DMS79 (cell line): Measurements from ENCODE around the gene ZFYVE19.

Source experiments
- DNase-seq: peaks from one replicate; lab custom pipeline; 2025; lab: John Stamatoyannopoulos, UW

Gene ZFYVE19

DNA sequence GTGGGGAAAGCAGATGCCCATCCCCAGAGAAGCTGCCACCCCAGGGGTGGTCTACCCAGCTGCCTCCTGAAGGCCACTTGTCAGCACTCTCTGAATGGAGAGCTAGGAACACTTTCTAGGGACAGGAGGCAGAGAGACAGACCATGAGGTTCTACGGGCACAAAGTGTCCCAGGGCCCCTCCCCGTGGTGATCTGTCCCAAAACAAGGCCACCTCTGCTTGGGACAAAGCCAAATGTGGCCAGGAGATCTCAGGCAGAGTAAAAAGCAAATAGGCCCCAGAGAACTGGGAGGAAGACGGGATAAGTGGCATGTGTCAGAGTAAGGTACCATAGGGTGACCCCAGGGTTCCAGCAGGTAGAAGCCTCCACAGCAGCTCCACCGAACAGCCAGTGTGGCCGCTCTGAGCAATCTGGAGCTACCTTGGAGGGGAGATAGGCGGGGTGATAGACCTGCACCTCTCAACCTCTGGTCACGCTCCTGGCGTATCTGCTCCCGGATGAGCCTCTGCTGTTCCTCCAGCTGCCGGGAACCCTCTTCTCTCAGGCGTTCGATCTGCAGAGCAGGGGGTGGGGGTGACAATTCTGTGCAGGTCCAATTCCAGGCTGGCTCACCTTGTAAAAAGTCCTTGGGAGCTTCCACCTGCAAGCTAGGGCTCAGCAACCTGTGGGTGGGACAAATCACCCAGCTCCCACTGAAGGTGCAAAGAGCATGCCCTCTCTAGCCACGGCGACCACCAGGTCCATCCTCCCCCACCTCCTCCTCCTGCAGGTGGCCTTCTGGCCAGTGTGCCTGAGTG lies 31.0 kb upstream of the ZFYVE19 start:
- no peak for DNase-seq

GRCh38 chr15:40776537-40777141 lies 30.2 kb upstream of the ZFYVE19 start:
- DNase-seq, result no peak

DNA sequence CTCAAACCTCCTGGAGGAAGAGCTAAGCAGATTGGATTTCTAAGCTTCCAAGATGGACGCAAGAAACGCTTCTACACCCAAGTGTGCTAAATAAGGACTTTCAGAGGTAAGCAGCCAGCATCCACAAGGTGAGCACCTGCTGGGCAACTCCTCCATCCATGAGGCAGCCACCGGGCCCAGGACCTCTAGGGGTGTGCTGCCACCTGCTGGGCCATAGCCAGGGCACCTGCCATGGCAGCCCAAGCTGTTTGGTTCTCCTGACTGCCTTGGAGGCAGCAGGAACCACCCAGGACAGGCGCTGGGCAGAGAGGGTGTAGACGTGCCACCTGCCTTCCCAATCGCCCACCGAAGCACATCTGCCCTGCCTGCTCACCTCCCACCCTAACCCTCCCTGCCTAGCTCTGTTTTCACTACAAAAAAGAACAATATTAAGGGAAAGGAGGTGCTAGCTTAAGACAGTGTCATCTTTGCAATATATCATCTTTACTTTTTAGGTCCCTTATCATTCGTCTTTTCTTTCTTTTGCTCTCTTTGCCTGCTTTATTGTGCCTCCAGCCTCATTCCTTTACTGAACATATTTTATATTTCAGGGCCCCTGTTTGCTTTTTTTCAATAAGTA lies 24.2 kb upstream of the ZFYVE19 start:
- DNase-seq, result peak; percentile 63

DNA sequence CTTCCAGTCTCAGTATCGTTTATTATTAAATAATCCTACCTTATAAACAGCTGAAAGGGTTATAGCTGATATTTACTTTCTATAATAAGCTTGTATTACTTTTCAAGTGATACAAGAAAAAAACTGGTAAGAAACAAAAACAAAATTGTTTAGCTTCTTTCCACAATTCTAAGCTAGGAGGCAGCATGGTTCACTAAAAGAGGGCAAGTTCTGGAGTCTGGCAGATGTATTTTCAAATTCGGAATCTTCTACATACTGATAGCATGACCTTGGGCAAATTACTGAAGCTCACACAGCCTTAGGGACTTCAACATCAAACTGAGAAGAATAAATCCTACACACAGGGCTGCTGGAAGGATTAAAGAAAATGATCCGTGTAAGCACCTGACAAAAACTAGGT lies 21.7 kb upstream of the ZFYVE19 start:
- no peak for DNase-seq

DNA sequence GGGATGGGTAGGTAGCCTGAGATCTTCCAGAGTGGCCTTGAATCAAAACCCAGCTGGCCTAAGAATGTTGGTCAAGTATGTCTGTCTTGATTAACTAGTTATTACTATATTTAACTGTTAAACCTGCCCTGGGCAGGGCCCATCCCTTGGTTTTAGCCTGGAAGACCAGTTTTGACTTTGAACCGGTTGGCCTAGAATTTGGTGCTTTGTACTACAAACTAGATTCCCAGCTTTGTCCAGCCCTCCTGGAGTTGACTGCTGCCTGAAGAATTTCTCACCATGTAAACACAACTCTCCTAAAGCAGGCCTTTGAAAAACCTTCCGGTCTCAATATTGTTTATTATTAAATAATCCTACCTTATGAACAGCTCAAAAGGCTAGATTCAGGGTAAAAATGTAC lies 21.1 kb upstream of the ZFYVE19 start:
- DNase-seq, result no peak

DNA sequence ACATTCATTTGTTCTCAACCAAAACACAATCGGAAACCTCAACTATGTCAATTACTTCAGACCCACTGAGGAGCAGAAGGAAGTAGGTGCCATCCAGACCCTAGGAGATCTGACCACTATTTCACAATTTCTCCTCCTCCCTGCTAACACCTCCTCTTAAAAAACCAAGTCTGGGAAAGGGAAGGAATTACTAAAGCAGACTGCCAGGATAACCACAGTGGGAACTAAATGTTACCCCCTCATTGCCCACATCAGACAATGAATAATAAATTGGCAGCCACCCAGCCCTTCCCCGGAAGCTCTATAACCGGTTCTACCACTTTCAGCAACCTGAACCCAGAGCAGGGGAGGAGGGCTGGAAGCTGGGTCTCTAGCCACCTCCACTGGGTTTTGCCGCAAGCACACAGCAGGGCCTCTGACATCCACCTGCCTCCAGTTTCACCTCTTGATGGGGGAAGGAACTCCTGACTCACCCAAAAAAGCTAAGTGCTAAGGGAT lies 19.5 kb upstream of the ZFYVE19 start:
- peak; percentile 79 for DNase-seq

DNA sequence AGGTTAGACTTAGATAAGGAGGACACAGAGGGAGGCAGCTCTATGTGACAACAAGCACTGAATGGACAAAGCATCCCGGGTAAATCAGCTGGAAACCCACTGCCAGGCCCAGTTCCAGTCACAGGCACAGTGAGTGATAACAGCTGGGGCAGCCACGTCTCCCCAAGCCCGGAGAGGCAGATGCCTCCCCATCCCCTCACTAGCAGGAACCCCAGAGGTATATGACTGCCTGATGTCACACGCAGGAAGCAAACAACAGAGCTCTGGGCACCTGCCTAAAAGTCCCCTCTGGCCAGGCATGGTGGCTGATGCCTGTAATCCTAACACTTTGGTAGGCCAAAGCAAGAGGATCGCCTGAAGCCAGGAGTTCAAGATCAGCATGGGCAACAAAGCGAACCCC lies 18.9 kb upstream of the ZFYVE19 start:
- no peak for DNase-seq

DNA sequence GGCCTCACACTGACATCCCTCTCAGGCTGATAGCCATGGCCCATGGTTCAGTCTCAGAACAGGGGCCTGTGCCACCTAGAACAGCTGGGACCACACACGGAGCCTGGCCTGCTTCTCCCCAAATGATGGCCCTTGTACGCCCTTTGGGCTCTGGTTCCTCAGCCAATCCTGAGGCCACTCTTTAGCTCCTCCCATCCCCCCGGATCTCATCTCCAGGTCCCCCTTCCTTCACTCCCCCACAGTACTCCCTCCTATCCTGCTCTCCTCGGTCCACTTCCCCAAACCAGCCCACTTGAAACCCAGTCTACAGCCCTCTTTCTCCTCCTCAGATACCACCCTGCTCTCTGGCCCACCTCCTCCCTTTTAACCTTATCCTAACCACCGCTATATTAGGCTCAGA lies 17.8 kb upstream of the ZFYVE19 start:
- DNase-seq, result no peak

DNA sequence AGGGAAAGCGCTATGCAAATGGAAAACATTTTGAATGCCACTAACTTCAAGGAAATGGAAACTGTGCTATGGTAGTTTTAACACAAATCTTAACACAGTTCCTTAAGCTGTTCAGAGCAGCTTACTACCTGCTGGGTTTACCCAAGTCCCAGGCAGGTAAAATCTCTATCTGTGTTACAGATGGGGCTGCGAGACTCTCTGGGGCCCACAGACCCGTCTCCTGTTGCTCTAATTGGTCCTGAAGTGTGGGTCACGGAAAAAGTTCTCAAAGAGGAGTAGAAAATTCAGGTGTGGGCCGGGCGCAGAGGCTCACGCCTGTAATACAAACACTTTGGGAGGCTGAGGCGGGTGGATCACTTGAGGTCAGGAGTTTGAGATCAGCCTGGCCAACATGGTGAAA lies 16.9 kb upstream of the ZFYVE19 start:
- DNase-seq, result no peak

GRCh38 chr15:40790718-40791117 lies 16.2 kb upstream of the ZFYVE19 start:
- DNase-seq, result no peak

- DNase-seq, result no peak
Measured at GRCh38 chr15:40792394-40792793, 14.5 kb upstream of the ZFYVE19 start.

GRCh38 chr15:40793216-40793989 lies 13.5 kb upstream of the ZFYVE19 start:
- DNase-seq, result no peak

- no peak for DNase-seq
Measured at GRCh38 chr15:40796041-40796440, 10.8 kb upstream of the ZFYVE19 start.

DNA sequence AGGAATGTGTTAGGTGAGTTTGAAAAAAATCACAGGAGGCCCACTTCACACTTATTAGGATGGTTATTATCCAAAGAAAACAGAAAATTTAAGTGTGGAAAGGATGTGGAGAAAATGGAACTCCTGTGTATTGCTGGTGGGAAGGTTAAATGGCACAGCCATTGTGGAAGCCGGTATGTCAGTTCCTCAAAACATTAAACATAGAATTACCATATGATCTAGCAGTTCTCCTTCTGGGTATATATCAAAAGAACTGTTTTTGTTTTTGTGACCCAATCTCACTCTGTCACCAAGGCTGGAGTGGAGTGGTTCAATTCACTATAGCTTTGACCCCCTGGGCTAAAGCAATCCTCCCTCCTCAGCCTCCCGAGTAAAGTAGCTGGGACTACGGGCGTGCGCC lies 10.4 kb upstream of the ZFYVE19 start:
- no peak for DNase-seq

DNA sequence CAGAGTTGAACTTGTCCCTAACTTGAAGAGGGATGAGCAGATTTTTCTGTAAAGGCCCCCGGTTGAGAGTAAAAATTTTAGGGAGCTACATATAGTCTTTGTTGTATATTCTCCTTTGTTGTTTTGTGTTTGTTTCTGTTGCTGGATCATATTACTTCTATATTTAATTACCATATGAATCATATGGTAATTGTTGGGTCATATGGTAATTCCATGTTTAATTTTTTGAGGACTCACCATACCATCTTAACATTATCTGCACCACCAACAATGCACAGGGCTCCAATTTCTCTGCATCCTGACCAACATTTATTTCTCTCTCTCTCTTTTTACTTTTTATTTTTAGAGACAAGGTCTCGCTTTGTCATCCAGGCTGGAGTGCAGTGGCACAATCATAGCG lies 7.4 kb upstream of the ZFYVE19 start:
- DNase-seq, result no peak

DNA sequence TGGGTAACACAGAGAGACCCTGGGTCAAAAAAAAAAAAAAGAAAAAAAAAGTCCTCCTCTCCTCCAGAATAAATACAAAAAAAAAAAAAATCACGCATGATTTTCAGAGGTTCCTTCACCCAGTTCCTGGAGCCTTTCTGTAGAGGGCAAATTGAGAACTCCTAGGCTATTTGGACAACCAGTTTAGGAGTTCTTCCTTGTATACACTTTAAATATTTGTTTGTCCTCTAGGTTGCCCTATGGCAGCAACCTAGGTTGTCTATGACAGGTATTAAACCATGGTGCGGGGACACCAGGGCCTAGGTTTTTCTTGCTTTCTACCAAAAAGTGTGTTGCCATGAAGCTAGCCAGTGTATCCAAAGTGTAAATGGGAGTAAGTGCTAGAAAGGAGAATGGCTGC lies 3.8 kb upstream of the ZFYVE19 start:
- no peak for DNase-seq

DNA sequence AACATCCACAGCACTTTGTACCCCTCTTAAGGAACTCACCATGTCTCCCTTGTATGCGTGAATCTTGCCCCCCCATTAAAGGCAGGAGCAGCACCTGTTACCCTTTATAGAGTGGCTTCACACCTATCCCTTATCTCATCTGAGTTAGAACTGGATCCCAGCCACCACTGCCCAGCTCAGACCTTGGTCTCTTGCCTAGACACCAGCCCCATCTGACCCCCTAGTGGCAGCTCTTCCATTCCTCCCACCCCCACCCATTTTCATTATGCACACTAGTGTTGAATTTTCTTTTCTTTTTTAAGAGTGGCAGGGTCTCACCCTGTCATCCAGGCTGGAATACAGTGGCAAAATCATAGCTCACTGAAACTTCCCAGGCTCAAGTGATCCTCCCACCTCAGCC lies 3.2 kb upstream of the ZFYVE19 start:
- DNase-seq, result no peak

DNA sequence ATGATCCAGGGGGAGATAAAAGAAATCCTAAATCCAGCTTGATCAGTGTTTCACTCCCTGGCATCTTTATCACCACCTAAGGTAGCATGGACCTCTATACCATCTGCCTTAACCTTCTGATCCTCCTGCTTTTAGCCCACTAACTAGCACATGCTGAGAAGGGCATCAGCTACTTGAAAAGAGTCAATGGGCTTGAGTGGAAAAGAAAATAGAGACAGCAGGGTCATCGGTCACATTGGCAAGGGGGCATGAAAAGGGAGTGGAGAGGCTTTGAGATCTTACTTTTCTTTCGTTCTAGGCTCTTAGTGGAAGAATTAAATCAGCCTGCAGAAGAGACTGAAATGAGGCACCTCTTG lies 239 bp upstream of the ZFYVE19 start:
- DNase-seq, result no peak

- DNase-seq, result no peak
Measured at GRCh38 chr15:40807888-40808461, 1.1 kb downstream of the ZFYVE19 start.

DNA sequence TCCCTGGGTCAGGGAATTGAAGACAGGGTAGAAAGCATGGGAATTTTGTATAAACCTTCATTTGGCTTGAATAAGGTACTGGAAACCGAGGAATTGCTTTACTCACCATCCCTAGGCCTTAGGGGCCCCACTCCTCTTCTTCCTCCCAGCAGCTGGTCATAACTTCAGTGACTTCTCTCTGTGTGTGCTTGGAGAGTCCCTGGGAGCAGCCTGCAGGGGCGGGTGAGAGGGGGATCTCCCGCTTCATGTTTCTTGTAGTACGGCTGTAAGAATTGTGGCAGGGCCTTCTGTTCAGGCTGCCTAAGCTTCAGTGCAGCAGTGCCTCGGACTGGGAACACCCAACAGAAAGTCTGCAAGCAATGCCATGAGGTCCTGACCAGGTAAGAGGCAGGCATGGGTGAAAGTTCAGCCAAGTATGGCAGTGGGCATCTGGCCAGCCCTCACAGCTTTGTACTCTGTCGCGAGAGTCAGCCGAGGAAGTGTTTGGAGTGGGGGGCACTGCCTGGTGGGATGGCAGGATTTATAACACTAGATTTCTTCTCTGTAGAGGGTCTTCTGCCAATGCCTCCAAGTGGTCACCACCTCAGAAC lies 2.1 kb downstream of the ZFYVE19 start:
- DNase-seq, result no peak

DNA sequence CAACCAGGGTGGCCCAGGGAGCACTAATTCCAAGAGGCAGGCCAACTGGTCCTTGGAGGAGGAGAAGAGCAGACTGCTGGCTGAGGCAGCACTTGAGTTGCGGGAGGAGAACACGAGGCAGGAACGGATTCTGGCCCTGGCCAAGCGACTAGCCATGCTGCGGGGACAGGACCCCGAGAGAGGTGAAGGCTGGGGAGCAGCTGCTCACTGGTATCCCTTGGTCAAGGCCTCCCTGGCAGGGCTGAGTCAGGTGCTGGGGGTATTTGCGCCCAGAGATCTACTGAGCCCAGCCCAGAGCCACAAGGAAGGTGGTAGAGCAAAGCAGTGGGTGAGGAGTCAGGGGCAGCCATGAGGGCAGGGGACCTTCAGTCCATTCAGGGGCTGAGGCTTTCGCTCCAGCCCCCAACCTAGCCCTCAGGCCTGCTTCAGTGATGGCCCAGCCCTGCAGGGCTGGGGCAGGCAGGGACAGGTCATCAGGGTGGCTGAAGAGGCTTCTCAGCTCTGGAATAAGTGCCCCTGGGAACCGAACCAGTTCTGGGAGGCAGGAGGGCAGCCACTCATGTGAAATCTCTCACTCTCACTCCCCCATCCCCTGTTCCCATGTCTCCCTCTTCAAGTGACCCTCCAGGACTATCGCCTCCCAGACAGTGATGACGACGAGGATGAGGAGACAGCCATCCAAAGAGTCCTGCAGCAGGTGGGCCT lies 6.0 kb downstream of the ZFYVE19 start:
- DNase-seq, result no peak
